GM12878 (cell line): Measurements from ENCODE around the gene HLA-F.

Experiments
- CTCF ChIP-seq, 3 experiments: IDR thresholded peaks in 2 of 3; conservative IDR thresholded peaks in 1 of 3; 2 replicates each; pipeline ENCODE4 v1.5.1; 2011; ENCODE audit warnings: low read depth in 3 of 3, low read length in 3 of 3, mild to moderate bottlenecking in 3 of 3, control low read depth in 2 of 3, moderate library complexity in 2 of 3, inconsistent platforms in 1 of 3, mixed read lengths in 1 of 3; ENCODE audit not compliant: control insufficient read depth in 2 of 3, insufficient read depth in 1 of 3; ENCODE audit errors: extremely low read depth in 1 of 3
- EZH2 ChIP-seq: IDR thresholded peaks from 2 replicates; pipeline ENCODE4 v1.6.1; 2012; ENCODE audit warnings: low read depth, mild to moderate bottlenecking, control low read depth, inconsistent platforms, low read length, borderline replicate concordance; ENCODE audit not compliant: control insufficient read depth
- TF ChIP-seq, protein P1 (sequence below): IDR thresholded peaks from 2 replicates; pipeline ENCODE4 v1.6.1; 2012; ENCODE audit warnings: mild to moderate bottlenecking, low read depth, low read length

GRCh38 chr6:29739136-29739881 lies 16.1 kb downstream of the HLA-F start:
- TF ChIP-seq CTCF (IDR thresholded peaks at IDR 0.05 in 2 of 3, conservative IDR thresholded peaks at IDR 0.05 in 1 of 3; ENCODE audit: control insufficient read depth in 2 of 3, extremely low read depth in 1 of 3, insufficient read depth in 1 of 3, low read depth in 3 of 3, low read length in 3 of 3), result no peak
- TF ChIP-seq, protein P1, sequence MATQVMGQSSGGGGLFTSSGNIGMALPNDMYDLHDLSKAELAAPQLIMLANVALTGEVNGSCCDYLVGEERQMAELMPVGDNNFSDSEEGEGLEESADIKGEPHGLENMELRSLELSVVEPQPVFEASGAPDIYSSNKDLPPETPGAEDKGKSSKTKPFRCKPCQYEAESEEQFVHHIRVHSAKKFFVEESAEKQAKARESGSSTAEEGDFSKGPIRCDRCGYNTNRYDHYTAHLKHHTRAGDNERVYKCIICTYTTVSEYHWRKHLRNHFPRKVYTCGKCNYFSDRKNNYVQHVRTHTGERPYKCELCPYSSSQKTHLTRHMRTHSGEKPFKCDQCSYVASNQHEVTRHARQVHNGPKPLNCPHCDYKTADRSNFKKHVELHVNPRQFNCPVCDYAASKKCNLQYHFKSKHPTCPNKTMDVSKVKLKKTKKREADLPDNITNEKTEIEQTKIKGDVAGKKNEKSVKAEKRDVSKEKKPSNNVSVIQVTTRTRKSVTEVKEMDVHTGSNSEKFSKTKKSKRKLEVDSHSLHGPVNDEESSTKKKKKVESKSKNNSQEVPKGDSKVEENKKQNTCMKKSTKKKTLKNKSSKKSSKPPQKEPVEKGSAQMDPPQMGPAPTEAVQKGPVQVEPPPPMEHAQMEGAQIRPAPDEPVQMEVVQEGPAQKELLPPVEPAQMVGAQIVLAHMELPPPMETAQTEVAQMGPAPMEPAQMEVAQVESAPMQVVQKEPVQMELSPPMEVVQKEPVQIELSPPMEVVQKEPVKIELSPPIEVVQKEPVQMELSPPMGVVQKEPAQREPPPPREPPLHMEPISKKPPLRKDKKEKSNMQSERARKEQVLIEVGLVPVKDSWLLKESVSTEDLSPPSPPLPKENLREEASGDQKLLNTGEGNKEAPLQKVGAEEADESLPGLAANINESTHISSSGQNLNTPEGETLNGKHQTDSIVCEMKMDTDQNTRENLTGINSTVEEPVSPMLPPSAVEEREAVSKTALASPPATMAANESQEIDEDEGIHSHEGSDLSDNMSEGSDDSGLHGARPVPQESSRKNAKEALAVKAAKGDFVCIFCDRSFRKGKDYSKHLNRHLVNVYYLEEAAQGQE, result no peak
- no peak for TF ChIP-seq EZH2
